Activated effector memory CD4-positive, alpha-beta T cell treated with anti-CD3 and anti-CD28 coated beads, Interleukin-2, amount 50 U/mL, for 16 hours (primary cell): Measurements from ENCODE around the gene EXOC3L4.

Experiments
- DNase-seq: peaks from one replicate; pipeline ENCODE4 v3.0.0-alpha.2; 2020

EXOC3L4 gene

GRCh38 chr14:103123634-103124500 lies 29.3 kb downstream of the EXOC3L4 start:
- no peak for DNase-seq

GRCh38 chr14:103124501-103125001 lies 30.0 kb downstream of the EXOC3L4 start:
- no peak for DNase-seq

- DNase-seq, result no peak
Observed at GRCh38 chr14:103125098-103126070, 30.9 kb downstream of the EXOC3L4 start.

GRCh38 chr14:103126088-103126872 lies 31.8 kb downstream of the EXOC3L4 start:
- no peak for DNase-seq

GRCh38 chr14:103126873-103127304 lies 32.4 kb downstream of the EXOC3L4 start:
- DNase-seq, result no peak

GRCh38 chr14:103127356-103127755 lies 32.8 kb downstream of the EXOC3L4 start:
- no peak for DNase-seq

- no peak for DNase-seq
Observed at GRCh38 chr14:103127861-103128598, 33.5 kb downstream of the EXOC3L4 start.

GRCh38 chr14:103128631-103129300 lies 34.2 kb downstream of the EXOC3L4 start:
- DNase-seq, result no peak

- no peak for DNase-seq
Observed at GRCh38 chr14:103129301-103130016, 34.9 kb downstream of the EXOC3L4 start.

- no peak for DNase-seq
Observed at GRCh38 chr14:103130017-103130764, 35.7 kb downstream of the EXOC3L4 start.

GRCh38 chr14:103130965-103131364 lies 36.4 kb downstream of the EXOC3L4 start:
- DNase-seq, result no peak

GRCh38 chr14:103131580-103131979 lies 37.1 kb downstream of the EXOC3L4 start:
- no peak for DNase-seq

- no peak for DNase-seq
Observed at GRCh38 chr14:103132381-103133209, 38.1 kb downstream of the EXOC3L4 start.

GRCh38 chr14:103133210-103134140 lies 39.0 kb downstream of the EXOC3L4 start:
- DNase-seq, result no peak

GRCh38 chr14:103134405-103134804 lies 39.9 kb downstream of the EXOC3L4 start:
- no peak for DNase-seq

GRCh38 chr14:103134919-103135318 lies 40.4 kb downstream of the EXOC3L4 start:
- DNase-seq, result no peak
